MM.1S (cell line): ENCODE measurements around the gene SSBP3.

Source experiments
- CTCF ChIP-seq: fragments of 300-600 bp; sonication (generic); IDR thresholded peaks from 2 replicates; pipeline ENCODE4 v1.5.1; 2016; ENCODE audit warnings: antibody characterized with exemption, low read length, mixed read lengths
- EZH2 ChIP-seq: fragments of 300-600 bp; sonication (generic); optimal IDR thresholded peaks from 2 replicates; pipeline ENCODE3; 2017; ENCODE audit warnings: low read depth, mild to moderate bottlenecking, antibody characterized with exemption, low read length, mixed read lengths

- TF ChIP-seq CTCF = no peak
- TF ChIP-seq EZH2 = no peak
Measured at GRCh38 chr1:54403405-54403804, 2.8 kb downstream of the SSBP3 start.
